ENCODE data around the gene ARHGAP45.

Gene ARHGAP45

GRCh38 chr19:1073956-1074517, 7.1 kb downstream of the ARHGAP45 start:
- Histone ChIP-seq H3K4me3 (ENCODE audit: low read depth, low read length, poor library complexity, severe bottlenecking) (peak overlapping the region; percentile 29), H3K9me2 (ENCODE audit: low read depth, low read length) (no peaks in the 10 kb centered on the region), H3K9ac (ENCODE audit: low read length) (peak overlapping the region; percentile 31; the same call in 1 of the 2 replicates), H3K27me3 (ENCODE audit: insufficient read depth, low read length) (no peaks in the 10 kb centered on the region), H3K27ac (ENCODE audit: low read depth, low read length, poor library complexity, severe bottlenecking) (peak overlapping the region; percentile 58), H3K36me3 (ENCODE audit: insufficient read depth, low read length) (peaks cover 43% of the 10 kb centered on the region), H3K79me2 (ENCODE audit: insufficient read depth, low read length) (no peaks in the 10 kb centered on the region), H3F3A (ENCODE audit: insufficient read depth, low read length) (no peaks in the 10 kb centered on the region), H3K4me1 (ENCODE audit: insufficient read depth, low read length, severe bottlenecking) (peaks cover 46% of the 10 kb centered on the region), H2AFZ (ENCODE audit: low read length) (no peak overlapping the region), H3K9me3 (ENCODE audit: low read length) (no peaks in the 10 kb centered on the region), H4K20me1 (ENCODE audit: insufficient read depth, low read length) (no peaks in the 10 kb centered on the region), H3K4me2 (ENCODE audit: low read length) (peak overlapping the region; percentile 49; the same call in 1 of the 2 replicates)
- no peak for TF ChIP-seq EZH2 (IDR thresholded peaks at IDR 0.05; ENCODE audit: borderline replicate concordance, low read length)
- TF ChIP-seq, protein P1, sequence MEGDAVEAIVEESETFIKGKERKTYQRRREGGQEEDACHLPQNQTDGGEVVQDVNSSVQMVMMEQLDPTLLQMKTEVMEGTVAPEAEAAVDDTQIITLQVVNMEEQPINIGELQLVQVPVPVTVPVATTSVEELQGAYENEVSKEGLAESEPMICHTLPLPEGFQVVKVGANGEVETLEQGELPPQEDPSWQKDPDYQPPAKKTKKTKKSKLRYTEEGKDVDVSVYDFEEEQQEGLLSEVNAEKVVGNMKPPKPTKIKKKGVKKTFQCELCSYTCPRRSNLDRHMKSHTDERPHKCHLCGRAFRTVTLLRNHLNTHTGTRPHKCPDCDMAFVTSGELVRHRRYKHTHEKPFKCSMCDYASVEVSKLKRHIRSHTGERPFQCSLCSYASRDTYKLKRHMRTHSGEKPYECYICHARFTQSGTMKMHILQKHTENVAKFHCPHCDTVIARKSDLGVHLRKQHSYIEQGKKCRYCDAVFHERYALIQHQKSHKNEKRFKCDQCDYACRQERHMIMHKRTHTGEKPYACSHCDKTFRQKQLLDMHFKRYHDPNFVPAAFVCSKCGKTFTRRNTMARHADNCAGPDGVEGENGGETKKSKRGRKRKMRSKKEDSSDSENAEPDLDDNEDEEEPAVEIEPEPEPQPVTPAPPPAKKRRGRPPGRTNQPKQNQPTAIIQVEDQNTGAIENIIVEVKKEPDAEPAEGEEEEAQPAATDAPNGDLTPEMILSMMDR (IDR thresholded peaks at IDR 0.05; ENCODE audit: low read length): no peak

GRCh38 chr19:1074544-1075283, 7.7 kb downstream of the ARHGAP45 start:
- H3K9me3 ChIP-seq (ENCODE audit: low read length): no peaks in the 10 kb centered on the region
- H3K4me2 ChIP-seq (ENCODE audit: low read length): peak overlapping the region; percentile 65
- H2AFZ ChIP-seq (ENCODE audit: low read length): no peak overlapping the region
- peaks cover 40% of the 10 kb centered on the region for H3K4me1 ChIP-seq (ENCODE audit: insufficient read depth, low read length, severe bottlenecking)
- H4K20me1 ChIP-seq (ENCODE audit: insufficient read depth, low read length): no peaks in the 10 kb centered on the region
- peaks cover 50% of the 10 kb centered on the region for H3K36me3 ChIP-seq (ENCODE audit: insufficient read depth, low read length)
- no peaks in the 10 kb centered on the region for H3K79me2 ChIP-seq (ENCODE audit: insufficient read depth, low read length)
- no peaks in the 10 kb centered on the region for H3K27me3 ChIP-seq (ENCODE audit: insufficient read depth, low read length)
- no peaks in the 10 kb centered on the region for H3F3A ChIP-seq (ENCODE audit: insufficient read depth, low read length)
- TF ChIP-seq, protein P1 (IDR thresholded peaks at IDR 0.05; ENCODE audit: low read length): no peak
- no peak for TF ChIP-seq EZH2 (IDR thresholded peaks at IDR 0.05; ENCODE audit: borderline replicate concordance, low read length)
- H3K9me2 ChIP-seq (ENCODE audit: low read depth, low read length): no peaks in the 10 kb centered on the region
- peak overlapping the region; percentile 49 for H3K4me3 ChIP-seq (ENCODE audit: low read depth, low read length, poor library complexity, severe bottlenecking)
- H3K9ac ChIP-seq (ENCODE audit: low read length): peak overlapping the region; percentile 46; the same call in 1 of the 2 replicates
- H3K27ac ChIP-seq (ENCODE audit: low read depth, low read length, poor library complexity, severe bottlenecking): peak overlapping the region; percentile 88

DNA sequence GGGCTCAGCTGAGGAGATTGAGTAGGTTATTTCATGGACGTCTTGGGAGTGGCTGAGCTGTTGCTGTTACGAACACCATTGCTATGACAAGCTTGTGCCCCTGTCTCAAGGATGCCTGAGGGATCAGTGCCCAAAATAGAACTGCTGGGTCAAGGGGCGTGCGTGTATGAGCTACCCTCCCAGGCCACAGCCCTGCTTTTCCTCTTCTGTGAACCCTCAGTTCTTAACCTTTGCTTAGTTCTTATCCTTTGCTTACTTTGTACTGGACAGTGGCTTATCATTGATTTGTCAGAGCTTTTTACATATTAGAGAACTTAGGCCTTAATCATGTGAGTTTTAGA, 9.0 kb downstream of the ARHGAP45 start:
- no peaks in the 10 kb centered on the region for H3F3A ChIP-seq (ENCODE audit: insufficient read depth, low read length)
- H3K9me3 ChIP-seq (ENCODE audit: low read length): no peaks in the 10 kb centered on the region
- no peaks in the 10 kb centered on the region for H3K9me2 ChIP-seq (ENCODE audit: low read depth, low read length)
- peaks cover 57% of the 10 kb centered on the region for H3K36me3 ChIP-seq (ENCODE audit: insufficient read depth, low read length)
- H3K79me2 ChIP-seq (ENCODE audit: insufficient read depth, low read length): no peaks in the 10 kb centered on the region
- TF ChIP-seq, protein P1 (IDR thresholded peaks at IDR 0.05; ENCODE audit: low read length): no peak
- no peak for TF ChIP-seq EZH2 (IDR thresholded peaks at IDR 0.05; ENCODE audit: borderline replicate concordance, low read length)
- peaks cover 37% of the 10 kb centered on the region for H3K4me1 ChIP-seq (ENCODE audit: insufficient read depth, low read length, severe bottlenecking)
- H4K20me1 ChIP-seq (ENCODE audit: insufficient read depth, low read length): no peaks in the 10 kb centered on the region
- H2AFZ ChIP-seq (ENCODE audit: low read length): no peak overlapping the region
- no peak overlapping the region for H3K9ac ChIP-seq (ENCODE audit: low read length)
- peak overlapping the region; percentile 88 for H3K27ac ChIP-seq (ENCODE audit: low read depth, low read length, poor library complexity, severe bottlenecking)
- H3K27me3 ChIP-seq (ENCODE audit: insufficient read depth, low read length): no peaks in the 10 kb centered on the region
- no peak overlapping the region for H3K4me2 ChIP-seq (ENCODE audit: low read length)
- H3K4me3 ChIP-seq (ENCODE audit: low read depth, low read length, poor library complexity, severe bottlenecking): no peak overlapping the region

Data from OCI-LY1 (cell line).